HG02943 (cell line): ENCODE data around the gene LRP10.
"Not testable (repeated sequence)": the region's sequence is repeated elsewhere in the genome, so short reads cannot be mapped to it uniquely, and the experiment has no call there.

Experiments used
- ATAC-seq: cut with Tn5 transposase; IDR thresholded peaks from one replicate; pipeline ENCODE4 v1.9.1; 2021; ENCODE audit warnings: mild to moderate bottlenecking, low read depth, moderate library complexity; ENCODE audit not compliant: unreplicated experiment

The LRP10 gene

GRCh38 chr14:22843123-22843925 lies 28.2 kb upstream of the LRP10 start:
- ATAC-seq: no peak

- no peak for ATAC-seq
These were observed 27.1 kb upstream of the LRP10 start for GRCh38 chr14:22844221-22845102.

GRCh38 chr14:22845103-22845394 lies 26.5 kb upstream of the LRP10 start:
- no peak for ATAC-seq

- no peak for ATAC-seq
These were observed 25.5 kb upstream of the LRP10 start for GRCh38 chr14:22845821-22846625.

GRCh38 chr14:22846811-22847307 lies 24.7 kb upstream of the LRP10 start:
- no peak for ATAC-seq

- no peak for ATAC-seq
These were observed 23.7 kb upstream of the LRP10 start for GRCh38 chr14:22847661-22848341.

- no peak for ATAC-seq
These were observed 23.0 kb upstream of the LRP10 start for GRCh38 chr14:22848351-22849164.

GRCh38 chr14:22849212-22849819 lies 22.2 kb upstream of the LRP10 start:
- ATAC-seq: no peak

DNA sequence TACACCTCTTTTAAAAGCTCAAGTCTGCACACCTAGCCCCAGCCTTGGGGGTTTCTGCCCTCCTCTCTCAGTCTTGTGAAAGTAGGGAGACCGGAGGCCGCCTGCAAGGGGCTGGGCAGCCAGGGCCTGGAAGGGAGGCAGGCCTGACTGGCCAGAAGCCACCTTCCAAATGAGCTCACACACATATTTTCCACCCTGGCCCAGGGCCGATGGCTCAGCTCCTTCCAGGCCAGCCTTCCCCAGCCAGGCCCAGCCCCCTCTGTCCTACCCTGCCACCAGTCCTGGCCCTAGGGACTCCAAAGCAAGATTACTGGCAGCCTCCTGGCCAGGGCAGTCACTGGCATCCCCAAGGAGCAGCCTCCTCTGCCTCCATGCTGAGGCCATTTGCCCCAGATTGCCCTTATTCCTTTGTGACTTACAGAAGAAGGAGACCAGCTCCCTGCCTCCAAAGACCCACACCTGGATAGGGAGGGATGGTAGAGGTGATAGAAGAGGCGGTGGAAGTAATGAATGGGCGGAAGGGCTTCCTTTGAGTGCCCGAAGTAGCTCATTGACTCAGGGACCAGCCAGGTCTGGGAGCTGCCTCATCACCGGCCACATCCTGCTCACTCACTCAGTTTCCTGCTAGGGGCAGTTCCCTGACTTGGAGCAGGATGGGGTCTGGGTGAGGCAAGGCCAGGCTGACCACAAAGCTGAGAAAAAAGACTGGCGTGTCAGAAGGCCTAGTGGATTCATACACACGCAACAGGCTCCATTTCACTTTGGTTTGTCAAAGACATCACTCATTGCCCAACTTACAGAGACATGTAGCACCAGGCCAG lies 20.4 kb upstream of the LRP10 start:
- no peak for ATAC-seq

GRCh38 chr14:22852178-22852577 lies 19.4 kb upstream of the LRP10 start:
- not testable (repeated sequence) for ATAC-seq

DNA sequence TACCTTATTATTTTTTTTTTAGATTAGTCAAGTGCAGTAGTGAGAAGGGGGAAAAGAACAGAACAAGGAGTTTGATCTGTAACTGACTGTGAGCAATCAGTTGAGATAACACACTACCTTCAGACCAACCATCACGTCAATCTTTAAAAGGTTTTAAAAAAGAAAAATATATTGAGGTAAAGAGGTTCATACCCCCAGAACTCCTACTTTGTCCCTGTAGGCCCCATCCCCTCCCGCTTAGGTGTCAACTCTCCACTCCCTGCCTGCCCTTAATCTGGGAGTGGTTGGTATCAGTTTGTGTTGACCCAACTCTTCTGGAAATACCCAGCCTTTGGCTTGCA lies 19.0 kb upstream of the LRP10 start:
- no peak for ATAC-seq

DNA sequence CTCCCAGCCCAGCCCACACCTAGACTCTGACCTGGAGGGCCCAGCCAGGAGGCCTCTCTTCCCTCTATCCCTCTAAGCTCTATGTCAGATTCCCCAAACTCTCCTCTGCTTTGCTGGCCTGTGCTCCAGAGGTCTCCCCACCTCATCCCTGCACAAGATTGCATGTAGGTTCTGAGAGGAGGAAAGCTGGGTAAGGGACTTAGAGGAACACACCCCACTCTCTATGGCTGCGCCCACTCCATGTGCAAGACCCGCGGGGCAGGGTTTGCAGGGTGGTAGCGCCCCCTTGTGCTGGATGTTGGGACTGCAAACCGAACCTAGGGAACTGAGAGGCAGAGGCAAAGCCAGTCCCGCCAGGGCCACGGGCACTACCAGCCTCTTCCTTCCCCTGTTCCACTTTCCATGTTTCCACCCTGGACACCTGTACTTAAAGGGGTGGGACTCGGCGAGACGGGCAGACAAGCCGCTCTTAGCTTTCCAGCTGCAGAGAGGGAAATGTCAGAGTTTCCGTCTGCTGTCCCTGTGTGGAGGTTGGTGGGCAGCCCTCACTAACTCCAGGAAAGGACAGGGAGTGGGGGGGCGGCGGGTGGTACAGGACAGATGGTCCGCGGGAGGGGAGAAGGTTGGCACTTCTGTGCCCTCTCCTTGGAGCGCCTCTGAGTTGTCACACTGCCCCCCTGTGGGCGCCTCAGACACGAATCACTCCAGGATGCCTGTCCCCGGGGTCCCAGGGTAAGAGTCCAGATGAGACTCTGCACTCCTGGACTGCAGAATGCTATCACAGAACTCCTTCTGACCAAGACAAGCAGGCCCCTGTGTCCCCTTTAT lies 18.4 kb upstream of the LRP10 start:
- peak; percentile 66 for ATAC-seq

- not testable (repeated sequence) for ATAC-seq
These were observed 17.2 kb upstream of the LRP10 start for GRCh38 chr14:22854296-22854695.

DNA sequence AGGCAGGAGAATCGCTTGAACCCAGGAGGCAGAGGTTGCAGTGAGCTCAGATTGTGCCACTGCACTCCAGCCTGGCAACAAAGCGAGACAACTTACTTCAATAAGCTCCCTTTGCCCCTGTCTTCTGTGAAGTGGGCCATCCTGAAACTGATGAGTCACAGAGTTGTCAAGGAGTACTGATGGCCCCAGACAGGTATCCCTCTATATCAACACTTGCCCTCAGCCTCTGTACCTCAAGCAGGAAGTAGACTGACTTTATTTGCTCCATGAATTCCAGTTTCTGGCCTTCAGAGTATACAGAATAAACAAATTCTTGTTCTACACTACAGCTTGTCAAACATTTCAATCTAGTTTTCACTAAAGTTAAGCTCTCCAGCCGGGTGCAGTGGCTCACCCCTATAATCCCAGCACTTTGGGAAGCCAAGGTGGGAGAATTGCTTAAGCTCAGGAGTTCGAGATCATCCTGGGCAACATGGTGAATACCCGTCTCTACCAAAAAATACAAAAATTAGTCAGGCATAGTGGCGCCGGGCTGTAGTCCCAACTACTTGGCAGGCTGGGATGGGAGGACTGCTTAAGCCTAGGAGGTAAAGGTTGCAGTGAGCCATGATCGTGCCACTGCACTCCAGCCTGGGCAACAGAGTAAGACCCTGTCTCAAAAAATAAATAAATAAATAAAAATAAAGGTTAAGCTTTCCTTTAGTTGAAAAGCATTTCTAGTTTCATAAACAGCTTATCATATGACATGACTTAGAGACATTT lies 16.4 kb upstream of the LRP10 start:
- ATAC-seq: no peak

DNA sequence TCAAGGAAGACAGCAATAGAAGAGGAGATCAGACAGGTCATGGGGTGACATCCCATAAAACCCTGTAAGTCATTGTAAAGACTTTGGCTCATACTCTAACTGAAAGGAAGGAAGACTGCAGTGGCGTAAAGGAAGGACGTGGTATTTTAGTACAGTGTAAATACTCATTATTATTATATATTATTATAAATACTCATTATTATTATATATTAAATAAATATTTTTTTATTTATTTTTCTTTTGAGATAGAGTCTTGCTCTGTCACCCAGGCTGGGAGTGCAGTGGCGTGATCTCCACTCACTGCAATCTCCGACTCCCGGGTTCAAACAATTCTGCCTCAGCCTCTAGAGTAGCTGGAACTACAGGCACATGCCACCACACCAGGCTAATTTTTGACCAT lies 15.1 kb upstream of the LRP10 start:
- no peak for ATAC-seq

GRCh38 chr14:22860377-22860776 lies 11.2 kb upstream of the LRP10 start:
- not testable (repeated sequence) for ATAC-seq

GRCh38 chr14:22861651-22862050 lies 9.9 kb upstream of the LRP10 start:
- no peak for ATAC-seq
